ENCODE measurements around the gene MGLL. TPM values are rescaled to one million over a fixed set of nuclear protein-coding genes. Genes with fewer than 3 reads are reported as not detected.

Gene MGLL
- total RNA-seq, 1 donor from 2014 or later = 132 TPM

- intact Hi-C loops (cut with DNase I) = no loop called here
- Histone ChIP-seq H3K9me3 (no peaks in the 10 kb centered on the region), H3K36me3 (no peaks in the 10 kb centered on the region), H3K4me3 (no peak overlapping the region), H3K27me3 (ENCODE audit: low read depth) (no peaks in the 10 kb centered on the region), H3K4me1 (no peaks in the 10 kb centered on the region), H3K27ac (no peak overlapping the region)
- no peak for TF ChIP-seq CTCF (IDR thresholded peaks at IDR 0.05)
- ATAC-seq (no peak), DNase-seq (no peak)
These were observed 37.9 kb upstream of the MGLL start for GRCh38 chr3:127860211-127860696.

DNA sequence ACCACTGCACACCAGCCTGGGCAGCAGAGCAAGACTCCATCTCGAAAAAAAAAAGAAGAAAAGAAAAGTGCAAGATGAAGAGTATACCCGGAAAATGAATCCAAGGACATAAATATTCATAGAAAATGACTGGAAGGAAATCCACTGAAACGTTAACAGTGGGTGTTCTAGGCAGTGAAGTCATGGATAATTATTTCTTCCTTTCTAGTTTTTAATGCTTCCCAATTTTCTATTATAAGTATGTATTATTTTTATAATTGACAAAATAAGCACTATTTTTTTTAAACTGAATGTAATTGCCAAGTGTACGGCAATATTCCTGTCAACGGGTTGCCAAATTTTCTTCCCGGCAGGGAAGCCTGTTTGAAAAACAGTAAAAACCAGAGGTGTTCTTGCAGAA, 37.4 kb upstream of the MGLL start:
- H3K9me3 ChIP-seq = no peaks in the 10 kb centered on the region
- ATAC-seq (no peak), DNase-seq (no peak)
- intact Hi-C loops (cut with DNase I) = no loop called here
- no peaks in the 10 kb centered on the region for H3K27me3 ChIP-seq (ENCODE audit: low read depth)
- no peak overlapping the region for H3K4me3 ChIP-seq
- TF ChIP-seq CTCF (IDR thresholded peaks at IDR 0.05) = no peak
- H3K27ac ChIP-seq = no peak overlapping the region
- H3K36me3 ChIP-seq = no peaks in the 10 kb centered on the region
- no peaks in the 10 kb centered on the region for H3K4me1 ChIP-seq

GRCh38 chr3:127858937-127859336, 36.6 kb upstream of the MGLL start:
- ATAC-seq = no peak
- Histone ChIP-seq H3K4me1 (no peaks in the 10 kb centered on the region), H3K27ac (no peak overlapping the region), H3K9me3 (no peaks in the 10 kb centered on the region), H3K27me3 (ENCODE audit: low read depth) (no peaks in the 10 kb centered on the region), H3K36me3 (no peaks in the 10 kb centered on the region), H3K4me3 (no peak overlapping the region)
- intact Hi-C loops (cut with DNase I) = no loop called here
- no peak for DNase-seq
- TF ChIP-seq CTCF (IDR thresholded peaks at IDR 0.05) = no peak

- Histone ChIP-seq H3K9me3 (no peaks in the 10 kb centered on the region), H3K4me1 (no peaks in the 10 kb centered on the region), H3K27me3 (ENCODE audit: low read depth) (no peaks in the 10 kb centered on the region), H3K27ac (no peak overlapping the region), H3K36me3 (no peaks in the 10 kb centered on the region), H3K4me3 (no peak overlapping the region)
- no peak for ATAC-seq
- intact Hi-C loops (cut with DNase I) = no loop called here
- no peak for TF ChIP-seq CTCF (IDR thresholded peaks at IDR 0.05)
- no peak for DNase-seq
These were observed 36.2 kb upstream of the MGLL start for GRCh38 chr3:127858521-127858920.

DNA sequence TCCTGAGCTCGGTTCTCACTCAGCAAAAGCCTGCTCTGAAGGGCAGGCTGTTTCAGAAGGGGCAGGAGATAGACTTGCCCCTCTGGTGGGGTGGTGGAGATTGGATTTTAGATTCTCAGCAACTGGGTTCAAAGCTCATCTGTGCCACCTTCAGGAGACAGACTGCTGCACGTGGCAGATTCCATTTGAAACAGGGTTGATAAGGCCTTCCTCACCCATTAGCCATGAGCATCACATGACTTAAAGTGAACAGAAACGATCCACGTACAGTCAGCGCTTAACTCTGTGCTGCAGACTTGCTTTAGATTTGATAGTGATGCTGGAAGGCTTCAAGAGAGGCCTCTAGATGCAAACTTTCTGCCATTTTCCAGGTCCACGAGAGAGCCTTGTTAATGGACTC, 35.0 kb upstream of the MGLL start:
- no peak for DNase-seq
- intact Hi-C loops (cut with DNase I) = no loop called here
- no peaks in the 10 kb centered on the region for H3K27me3 ChIP-seq (ENCODE audit: low read depth)
- TF ChIP-seq CTCF (IDR thresholded peaks at IDR 0.05) = no peak
- no peak for ATAC-seq
- H3K9me3 ChIP-seq = no peaks in the 10 kb centered on the region
- H3K27ac ChIP-seq = no peak overlapping the region
- H3K36me3 ChIP-seq = no peaks in the 10 kb centered on the region
- no peaks in the 10 kb centered on the region for H3K4me1 ChIP-seq
- no peak overlapping the region for H3K4me3 ChIP-seq

DNA sequence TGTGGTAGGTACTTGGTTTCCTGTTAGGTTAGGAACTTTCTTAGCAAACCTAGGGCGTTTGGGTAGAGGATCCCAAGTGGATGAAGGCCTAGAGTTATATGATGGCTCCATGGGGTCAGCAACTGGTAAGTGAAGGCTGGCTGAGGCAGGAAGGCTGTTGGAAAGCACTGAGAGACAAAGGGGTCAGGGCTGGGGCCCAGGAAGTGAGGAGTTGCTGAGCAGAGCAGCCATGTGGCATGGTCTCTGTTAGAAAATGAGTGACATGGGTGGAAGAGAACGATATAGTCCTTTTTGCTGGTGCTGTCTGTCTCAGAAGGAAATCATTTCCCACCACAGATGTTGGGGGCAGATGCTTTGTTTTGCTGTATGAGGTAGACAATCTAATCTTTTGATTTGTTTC, 34.5 kb upstream of the MGLL start:
- TF ChIP-seq CTCF (IDR thresholded peaks at IDR 0.05) = no peak
- no peak overlapping the region for H3K4me3 ChIP-seq
- no peak overlapping the region for H3K27ac ChIP-seq
- no peaks in the 10 kb centered on the region for H3K36me3 ChIP-seq
- DNase-seq = no peak
- ATAC-seq = no peak
- intact Hi-C loops (cut with DNase I) = no loop called here
- H3K27me3 ChIP-seq (ENCODE audit: low read depth) = no peaks in the 10 kb centered on the region
- H3K9me3 ChIP-seq = no peaks in the 10 kb centered on the region
- no peaks in the 10 kb centered on the region for H3K4me1 ChIP-seq
